IPS-11a (cell line): ENCODE results near the gene MGRN1.
A peak's percentile ranks its signal among the peaks of the same experiment; 100 is the strongest.

Experiments
- H3K4me3 ChIP-seq: one replicate; pipeline ENCODE4 v1.5.1; 2013; ENCODE audit warnings: low read depth, low read length, control low read depth

The MGRN1 gene

GRCh38 chr16:4624015-4624826 is at the start of gene MGRN1:
MGRN1 (plus strand) TSS chr16:4624826; CDS start chr16:4624961, 135 bp downstream.
- H3K4me3 ChIP-seq = peak within 1 kb of the TSS; percentile 82

- no peak overlapping the region for H3K4me3 ChIP-seq
These were observed 49.5 kb upstream of the MGRN1 start for GRCh38 chr16:4574919-4575705.

- H3K4me3 ChIP-seq = no peak overlapping the region
These were observed 48.6 kb upstream of the MGRN1 start for GRCh38 chr16:4576008-4576407.

GRCh38 chr16:4578961-4579530 is 45.6 kb upstream of the MGRN1 start:
- H3K4me3 ChIP-seq = no peak overlapping the region

GRCh38 chr16:4580250-4580649 is 44.4 kb upstream of the MGRN1 start:
- no peak overlapping the region for H3K4me3 ChIP-seq

- no peak overlapping the region for H3K4me3 ChIP-seq
These were observed 40.7 kb upstream of the MGRN1 start for GRCh38 chr16:4583906-4584305.

GRCh38 chr16:4586291-4586690 is 38.3 kb upstream of the MGRN1 start:
- no peak overlapping the region for H3K4me3 ChIP-seq

- H3K4me3 ChIP-seq = no peak overlapping the region
These were observed 36.2 kb upstream of the MGRN1 start for GRCh38 chr16:4588386-4588785.

GRCh38 chr16:4588961-4589360 is 35.7 kb upstream of the MGRN1 start:
- H3K4me3 ChIP-seq = no peak overlapping the region

GRCh38 chr16:4591191-4591590 is 33.4 kb upstream of the MGRN1 start:
- H3K4me3 ChIP-seq = no peak overlapping the region

GRCh38 chr16:4591706-4592470 is 32.7 kb upstream of the MGRN1 start:
- H3K4me3 ChIP-seq = no peak overlapping the region

- H3K4me3 ChIP-seq = no peak overlapping the region
These were observed 31.5 kb upstream of the MGRN1 start for GRCh38 chr16:4593086-4593485.

- no peak overlapping the region for H3K4me3 ChIP-seq
These were observed 29.9 kb upstream of the MGRN1 start for GRCh38 chr16:4594433-4595410.

- no peak overlapping the region for H3K4me3 ChIP-seq
These were observed 27.5 kb upstream of the MGRN1 start for GRCh38 chr16:4597174-4597573.

GRCh38 chr16:4599037-4599436 is 25.6 kb upstream of the MGRN1 start:
- no peak overlapping the region for H3K4me3 ChIP-seq

GRCh38 chr16:4599545-4599944 is 25.1 kb upstream of the MGRN1 start:
- no peak overlapping the region for H3K4me3 ChIP-seq

- no peak overlapping the region for H3K4me3 ChIP-seq
These were observed 23.4 kb upstream of the MGRN1 start for GRCh38 chr16:4601036-4601863.

- no peak overlapping the region for H3K4me3 ChIP-seq
These were observed 22.8 kb upstream of the MGRN1 start for GRCh38 chr16:4601864-4602186.

- no peak overlapping the region for H3K4me3 ChIP-seq
These were observed 22.3 kb upstream of the MGRN1 start for GRCh38 chr16:4602331-4602730.
